AG10803 (cell line): ENCODE measurements around the gene PRRT1B.

Experiments
- DNase-seq: peaks from one replicate; pipeline ENCODE4 v3.0.0; 2010; ENCODE audit warnings: low read depth
- H3K4me3 ChIP-seq: 2 replicates; pipeline ENCODE4 v1.5.1; 2011; ENCODE audit warnings: mild to moderate bottlenecking, low read length, control low read depth
- TF ChIP-seq, protein P1 (sequence below): conservative IDR thresholded peaks from 2 replicates; pipeline ENCODE4 v1.5.1; 2011; ENCODE audit warnings: mild to moderate bottlenecking, low read length, control low read depth, inconsistent platforms

PRRT1B gene

DNA sequence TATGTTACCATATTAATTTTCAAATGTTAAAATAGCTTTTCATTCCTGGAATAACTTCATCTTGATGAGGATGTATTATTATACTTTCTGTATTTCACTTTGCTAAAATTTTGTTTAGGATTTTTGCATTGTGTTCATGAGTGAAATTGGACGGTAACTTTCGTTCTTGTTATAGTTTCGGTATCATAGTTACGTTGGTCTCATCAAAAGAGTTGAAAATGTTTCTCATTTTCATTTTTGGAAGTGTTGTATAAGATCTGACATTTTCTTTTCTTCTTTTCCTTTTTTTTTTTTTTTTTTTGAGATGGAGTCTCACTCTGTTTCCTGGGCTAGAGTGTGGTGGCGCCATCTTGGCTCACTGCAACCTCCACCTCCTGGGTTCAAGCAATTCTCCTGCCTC lies 20.0 kb downstream of the PRRT1B start:
- TF ChIP-seq, protein P1, sequence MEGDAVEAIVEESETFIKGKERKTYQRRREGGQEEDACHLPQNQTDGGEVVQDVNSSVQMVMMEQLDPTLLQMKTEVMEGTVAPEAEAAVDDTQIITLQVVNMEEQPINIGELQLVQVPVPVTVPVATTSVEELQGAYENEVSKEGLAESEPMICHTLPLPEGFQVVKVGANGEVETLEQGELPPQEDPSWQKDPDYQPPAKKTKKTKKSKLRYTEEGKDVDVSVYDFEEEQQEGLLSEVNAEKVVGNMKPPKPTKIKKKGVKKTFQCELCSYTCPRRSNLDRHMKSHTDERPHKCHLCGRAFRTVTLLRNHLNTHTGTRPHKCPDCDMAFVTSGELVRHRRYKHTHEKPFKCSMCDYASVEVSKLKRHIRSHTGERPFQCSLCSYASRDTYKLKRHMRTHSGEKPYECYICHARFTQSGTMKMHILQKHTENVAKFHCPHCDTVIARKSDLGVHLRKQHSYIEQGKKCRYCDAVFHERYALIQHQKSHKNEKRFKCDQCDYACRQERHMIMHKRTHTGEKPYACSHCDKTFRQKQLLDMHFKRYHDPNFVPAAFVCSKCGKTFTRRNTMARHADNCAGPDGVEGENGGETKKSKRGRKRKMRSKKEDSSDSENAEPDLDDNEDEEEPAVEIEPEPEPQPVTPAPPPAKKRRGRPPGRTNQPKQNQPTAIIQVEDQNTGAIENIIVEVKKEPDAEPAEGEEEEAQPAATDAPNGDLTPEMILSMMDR, result no peak
- H3K4me3 ChIP-seq, result no peak overlapping the region
- no peak for DNase-seq

DNA sequence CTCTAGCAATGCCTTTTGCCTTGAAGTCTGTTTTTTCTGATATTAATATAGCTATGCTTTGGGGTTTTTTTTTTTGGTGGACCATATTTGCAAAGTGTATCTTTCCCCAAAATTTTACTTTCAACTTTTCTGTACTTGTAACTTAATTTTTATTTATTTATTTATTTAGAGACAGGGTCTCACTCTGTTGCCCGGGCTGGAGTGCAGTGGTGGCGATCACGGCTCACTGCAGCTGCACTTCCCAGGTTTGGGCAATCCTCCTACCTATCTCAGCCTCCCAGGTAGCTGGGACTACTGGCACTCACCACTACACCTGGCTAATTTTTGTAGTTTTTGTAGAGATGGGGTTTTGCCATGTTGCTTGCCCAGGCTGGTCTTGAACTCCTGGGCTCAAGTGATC lies 20.8 kb downstream of the PRRT1B start:
- no peak overlapping the region for H3K4me3 ChIP-seq
- TF ChIP-seq, protein P1, result no peak
- no peak for DNase-seq

DNA sequence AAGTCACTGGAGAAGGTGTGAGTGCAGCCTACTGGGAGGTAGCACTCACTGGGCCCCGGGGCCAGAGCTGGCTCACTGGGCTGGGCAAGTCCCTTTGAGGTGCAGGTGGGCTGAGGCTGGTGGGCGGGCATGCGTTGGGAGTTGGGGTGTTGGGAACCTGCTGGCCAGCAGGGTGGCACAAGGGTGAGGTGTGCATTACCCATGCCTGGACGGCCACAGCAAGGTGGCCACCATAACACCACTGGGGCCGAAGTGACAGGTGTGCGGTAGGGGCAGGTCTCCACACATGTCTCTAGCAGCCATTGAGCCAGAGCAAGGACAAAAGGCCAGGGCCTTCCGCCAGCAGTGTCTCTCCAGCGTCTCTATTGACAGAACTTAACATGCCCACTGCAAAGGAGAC lies 22.6 kb downstream of the PRRT1B start:
- no peak for DNase-seq
- TF ChIP-seq, protein P1, result no peak
- no peak overlapping the region for H3K4me3 ChIP-seq

DNA sequence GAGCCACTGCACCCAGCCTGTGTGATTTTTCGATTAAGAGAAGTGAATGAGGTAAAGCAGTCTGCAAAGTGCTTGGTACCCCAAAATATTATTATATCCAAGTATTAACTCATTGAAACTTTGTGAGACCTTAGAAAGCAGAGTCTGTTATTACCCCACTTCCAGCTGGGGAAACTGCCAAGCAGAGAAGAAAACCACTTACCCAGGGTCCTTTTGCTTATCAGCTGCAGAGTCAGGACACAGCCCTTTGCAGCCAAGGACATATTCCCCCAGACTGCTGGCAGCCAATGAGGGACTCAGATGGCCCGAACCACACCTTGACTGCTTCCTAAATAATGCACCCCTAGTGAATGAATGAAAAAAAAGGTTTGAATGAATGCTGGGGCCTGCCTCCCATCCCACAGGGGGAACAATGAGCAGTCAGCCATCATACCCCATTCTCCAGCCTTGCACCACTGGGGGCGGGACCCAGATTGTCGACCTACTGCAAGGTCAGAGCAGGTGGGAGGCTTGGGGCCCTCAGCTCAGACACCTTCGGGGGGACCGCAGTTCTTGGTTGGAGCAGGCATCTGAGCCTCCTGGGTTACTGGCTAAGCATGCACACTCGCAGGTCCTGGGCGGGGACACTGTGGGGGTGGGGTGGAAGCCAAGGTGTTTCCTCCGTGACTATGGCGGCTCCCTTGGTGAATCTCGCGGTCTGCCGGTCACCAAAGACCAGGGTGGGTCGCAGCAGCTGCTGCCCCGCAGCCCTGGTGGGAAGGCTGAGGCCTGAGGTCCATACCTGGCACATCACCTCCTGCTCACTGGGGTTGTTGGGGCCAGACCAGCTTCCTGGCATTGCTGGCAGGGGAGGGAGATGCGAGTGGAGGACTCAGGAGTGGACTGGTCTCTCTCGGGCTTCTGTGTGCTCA lies 29.7 kb downstream of the PRRT1B start:
- TF ChIP-seq, protein P1, result no peak
- H3K4me3 ChIP-seq, result no peak overlapping the region
- DNase-seq, result no peak

DNA sequence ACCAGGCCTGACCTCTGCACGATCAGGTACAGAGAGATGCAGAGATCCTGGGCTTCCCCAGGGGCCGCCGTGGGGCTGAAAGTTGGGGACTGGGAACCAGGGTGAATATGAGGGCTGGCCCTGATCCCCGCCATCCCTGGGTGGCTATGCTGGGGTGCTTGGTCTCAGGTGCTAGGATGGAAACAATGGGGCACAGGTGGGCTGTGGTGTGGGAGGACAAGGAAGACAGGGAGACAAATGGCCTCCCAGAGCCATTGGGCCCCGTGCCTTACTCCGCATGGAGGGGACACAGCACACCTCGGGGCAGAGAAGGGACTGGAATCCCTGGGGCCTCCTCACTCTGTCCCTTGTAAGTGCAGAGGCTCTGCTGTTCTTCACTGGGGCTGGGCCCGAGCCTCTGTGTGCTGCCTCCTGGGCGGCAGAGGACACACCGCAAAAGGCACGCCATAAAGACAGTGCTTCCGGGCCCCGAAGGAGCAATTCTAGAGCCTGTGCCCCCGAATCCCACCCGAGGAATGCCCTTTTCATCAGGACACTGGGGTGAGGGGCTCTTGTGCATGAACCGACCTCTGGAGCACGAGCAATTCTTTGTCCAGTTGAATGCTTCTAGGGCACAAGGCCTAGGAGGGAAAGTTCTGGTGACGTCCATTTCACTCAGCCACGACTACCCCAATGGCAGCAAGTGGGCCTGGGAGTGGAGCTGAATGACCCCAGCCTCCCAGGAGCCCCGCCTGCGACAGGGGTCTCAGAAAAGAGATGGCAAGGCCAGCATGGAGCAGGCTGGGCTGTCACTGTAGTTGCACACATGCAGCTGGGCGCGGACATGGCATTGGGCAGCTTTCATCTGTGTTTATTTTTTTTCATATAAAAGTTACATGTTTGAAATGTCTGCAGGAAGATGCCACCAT lies 30.9 kb downstream of the PRRT1B start:
- H3K4me3 ChIP-seq, result no peak overlapping the region
- TF ChIP-seq, protein P1, result no peak
- DNase-seq, result no peak

DNA sequence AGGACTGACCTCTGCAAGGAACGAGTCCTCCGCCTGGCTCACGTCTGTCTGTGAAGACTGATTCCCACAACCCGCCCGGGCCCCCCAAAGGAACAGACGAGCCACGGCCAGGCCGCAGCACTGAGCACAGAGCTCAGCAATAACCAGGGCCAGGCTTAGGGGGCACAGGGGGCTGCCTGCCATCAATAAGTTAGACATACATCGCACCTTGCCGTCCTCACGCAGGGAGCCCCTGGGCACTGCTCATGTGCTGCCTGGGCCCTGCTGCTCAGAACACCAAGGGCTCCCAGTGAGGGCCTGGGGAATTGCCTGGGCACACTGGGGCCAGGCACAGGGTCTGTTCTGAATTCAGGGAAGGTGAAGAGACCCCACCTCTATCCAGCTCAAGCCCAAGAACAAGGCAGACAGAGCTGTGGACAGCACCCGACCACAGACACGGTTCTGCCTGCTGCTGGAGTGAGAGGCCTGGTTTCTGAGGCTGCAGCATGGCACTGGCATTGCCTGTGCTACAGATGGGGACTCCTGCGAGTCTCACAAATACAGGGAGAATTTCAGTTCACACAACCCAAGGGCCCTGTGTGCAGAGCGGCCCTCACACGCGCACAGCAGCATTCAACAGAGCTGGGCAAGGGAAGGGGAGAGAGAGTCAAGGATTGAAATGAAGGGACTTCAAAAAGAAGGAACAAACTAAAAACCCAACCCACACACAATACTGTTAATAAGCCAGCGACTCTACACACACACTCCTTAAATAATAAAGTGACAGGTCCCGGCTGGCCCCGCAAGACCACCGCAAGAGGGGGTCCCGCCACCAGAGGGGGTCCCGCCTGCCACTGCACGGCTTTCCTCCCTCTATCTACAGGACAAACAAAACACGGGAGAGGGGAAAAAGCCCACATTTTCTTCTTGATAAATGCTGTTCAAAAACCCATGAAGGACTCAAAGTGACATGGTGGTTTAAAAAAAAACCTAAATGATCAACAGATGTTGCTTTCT lies 32.0 kb downstream of the PRRT1B start:
- H3K4me3 ChIP-seq, result no peak overlapping the region
- DNase-seq, result no peak
- TF ChIP-seq, protein P1, result no peak
